GM12872 (cell line): ENCODE data around the gene CNTNAP2.

Source experiments
- TF ChIP-seq, protein P1 (sequence below): IDR thresholded peaks from 3 replicates; pipeline ENCODE4 v1.5.1; 2011; ENCODE audit warnings: low read depth, mild to moderate bottlenecking, low read length, moderate library complexity; ENCODE audit not compliant: insufficient read depth

Gene CNTNAP2

GRCh38 chr7:147048864-147049263 is 932.3 kb downstream of the CNTNAP2 start:
- TF ChIP-seq, protein P1, sequence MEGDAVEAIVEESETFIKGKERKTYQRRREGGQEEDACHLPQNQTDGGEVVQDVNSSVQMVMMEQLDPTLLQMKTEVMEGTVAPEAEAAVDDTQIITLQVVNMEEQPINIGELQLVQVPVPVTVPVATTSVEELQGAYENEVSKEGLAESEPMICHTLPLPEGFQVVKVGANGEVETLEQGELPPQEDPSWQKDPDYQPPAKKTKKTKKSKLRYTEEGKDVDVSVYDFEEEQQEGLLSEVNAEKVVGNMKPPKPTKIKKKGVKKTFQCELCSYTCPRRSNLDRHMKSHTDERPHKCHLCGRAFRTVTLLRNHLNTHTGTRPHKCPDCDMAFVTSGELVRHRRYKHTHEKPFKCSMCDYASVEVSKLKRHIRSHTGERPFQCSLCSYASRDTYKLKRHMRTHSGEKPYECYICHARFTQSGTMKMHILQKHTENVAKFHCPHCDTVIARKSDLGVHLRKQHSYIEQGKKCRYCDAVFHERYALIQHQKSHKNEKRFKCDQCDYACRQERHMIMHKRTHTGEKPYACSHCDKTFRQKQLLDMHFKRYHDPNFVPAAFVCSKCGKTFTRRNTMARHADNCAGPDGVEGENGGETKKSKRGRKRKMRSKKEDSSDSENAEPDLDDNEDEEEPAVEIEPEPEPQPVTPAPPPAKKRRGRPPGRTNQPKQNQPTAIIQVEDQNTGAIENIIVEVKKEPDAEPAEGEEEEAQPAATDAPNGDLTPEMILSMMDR = no peak

- TF ChIP-seq, protein P1 = no peak
Observed at GRCh38 chr7:147052818-147053217, 936.2 kb downstream of the CNTNAP2 start.

- TF ChIP-seq, protein P1 = no peak
Observed at GRCh38 chr7:147053746-147054145, 937.1 kb downstream of the CNTNAP2 start.

DNA sequence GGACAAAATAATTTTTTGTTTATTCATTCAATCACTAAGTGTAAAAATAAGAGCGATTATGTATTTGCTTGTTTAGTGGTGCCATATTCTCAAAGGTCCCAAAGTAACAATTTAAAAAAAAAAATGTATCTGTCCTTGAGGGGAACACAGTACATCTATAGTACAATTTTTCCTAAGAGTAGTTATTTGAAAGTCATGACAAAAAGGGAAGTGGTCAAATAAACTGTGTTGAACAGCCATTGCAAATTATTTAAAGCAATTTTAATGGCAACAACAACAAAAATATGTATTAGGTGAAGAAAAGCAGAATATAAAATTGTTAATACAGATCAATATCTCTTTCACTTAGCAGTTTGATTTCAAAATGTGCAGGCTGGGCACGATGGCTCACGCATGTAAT is 943.5 kb downstream of the CNTNAP2 start:
- TF ChIP-seq, protein P1 = no peak

DNA sequence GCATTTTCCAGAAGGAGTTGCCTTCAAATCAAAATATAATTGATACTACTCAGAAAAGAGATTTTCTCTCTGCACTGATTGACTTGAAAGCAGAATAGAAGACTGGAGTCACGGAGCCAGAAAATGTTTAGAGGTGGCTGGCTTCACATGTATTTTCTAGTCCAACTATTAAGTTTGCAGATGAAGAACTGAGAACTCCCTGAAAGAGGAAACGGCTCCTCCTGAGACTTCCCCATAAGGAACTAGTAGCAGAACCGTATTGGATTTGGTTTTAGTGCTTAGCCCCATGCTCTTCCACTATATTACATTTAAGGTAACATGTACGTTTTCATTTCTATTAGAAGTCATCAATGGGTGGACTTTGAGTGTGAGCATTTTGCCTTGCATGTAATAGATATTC is 946.3 kb downstream of the CNTNAP2 start:
- TF ChIP-seq, protein P1 = no peak

- TF ChIP-seq, protein P1 = no peak
Observed at GRCh38 chr7:147068842-147069241, 952.2 kb downstream of the CNTNAP2 start.

- TF ChIP-seq, protein P1 = no peak
Observed at GRCh38 chr7:147069771-147070170, 953.2 kb downstream of the CNTNAP2 start.

GRCh38 chr7:147070886-147071285 is 954.3 kb downstream of the CNTNAP2 start:
- TF ChIP-seq, protein P1 = no peak
